KMS-11 (cell line): ENCODE results near the gene DRC1.

ENCODE experiments used
- H2AFZ ChIP-seq: fragments of 200-600 bp; sonication (generic); 2 replicates; pipeline ENCODE4 v1.6.1; 2016; ENCODE audit warnings: antibody characterized with exemption, mixed run types, low read depth
- H3K27ac ChIP-seq: fragments of 200-600 bp; sonication (generic); 2 replicates; pipeline ENCODE4 v1.6.1; 2016; ENCODE audit warnings: mild to moderate bottlenecking, mixed run types
- H3K27me3 ChIP-seq: fragments of 200-600 bp; sonication (generic); 2 replicates; pipeline ENCODE4 v1.6.1; 2017; ENCODE audit warnings: mild to moderate bottlenecking, low read depth, mixed run types, moderate library complexity; ENCODE audit not compliant: insufficient read depth
- H3K36me3 ChIP-seq: fragments of 200-600 bp; sonication (generic); 2 replicates; pipeline ENCODE4 v1.6.1; 2017; ENCODE audit warnings: mild to moderate bottlenecking, mixed run types; ENCODE audit not compliant: insufficient read depth
- H3K4me1 ChIP-seq: fragments of 200-600 bp; sonication (generic); 2 replicates; pipeline ENCODE4 v1.6.1; 2016; ENCODE audit warnings: mild to moderate bottlenecking, low read depth, mixed run types; ENCODE audit not compliant: poor library complexity, severe bottlenecking
- H3K4me2 ChIP-seq: fragments of 200-600 bp; sonication (generic); 2 replicates; pipeline ENCODE4 v1.7.0; 2016; ENCODE audit warnings: mild to moderate bottlenecking, mixed run types
- H3K4me3 ChIP-seq: fragments of 200-600 bp; sonication (generic); IDR thresholded peaks from 2 replicates; pipeline ENCODE4 v1.6.1; 2017; ENCODE audit warnings: low read depth, low read length, mixed read lengths; ENCODE audit not compliant: insufficient read depth
- H3K79me2 ChIP-seq: fragments of 200-600 bp; sonication (generic); 2 replicates; pipeline ENCODE4 v1.6.1; 2016; ENCODE audit warnings: low read depth, mixed run types; ENCODE audit not compliant: insufficient read depth
- H3K9ac ChIP-seq: fragments of 200-600 bp; sonication (generic); 2 replicates; pipeline ENCODE4 v1.6.1; 2016; ENCODE audit warnings: mild to moderate bottlenecking, mixed run types
- H4K20me1 ChIP-seq: fragments of 200-600 bp; sonication (generic); 2 replicates; pipeline ENCODE4 v1.6.1; 2016; ENCODE audit warnings: mild to moderate bottlenecking, mixed run types; ENCODE audit not compliant: insufficient read depth
- TF ChIP-seq, protein P1 (sequence below): fragments of 200-600 bp; sonication (generic); conservative IDR thresholded peaks from 2 replicates; pipeline ENCODE4 v1.6.1; 2017; ENCODE audit warnings: low read depth, mild to moderate bottlenecking, antibody characterized with exemption, low read length, moderate library complexity, mixed read lengths

The DRC1 gene

GRCh38 chr2:26493566-26493965 is 91.8 kb downstream of the DRC1 start:
- no peaks in the 10 kb centered on the region for H3K4me1 ChIP-seq
- H3K4me2 ChIP-seq, result no peak overlapping the region
- no peaks in the 10 kb centered on the region for H3K27me3 ChIP-seq
- no peaks in the 10 kb centered on the region for H4K20me1 ChIP-seq
- no peak overlapping the region for H3K27ac ChIP-seq
- H3K9ac ChIP-seq, result no peak overlapping the region
- no peak overlapping the region for H2AFZ ChIP-seq
- no peak overlapping the region for H3K4me3 ChIP-seq
- no peaks in the 10 kb centered on the region for H3K79me2 ChIP-seq
- TF ChIP-seq, protein P1, sequence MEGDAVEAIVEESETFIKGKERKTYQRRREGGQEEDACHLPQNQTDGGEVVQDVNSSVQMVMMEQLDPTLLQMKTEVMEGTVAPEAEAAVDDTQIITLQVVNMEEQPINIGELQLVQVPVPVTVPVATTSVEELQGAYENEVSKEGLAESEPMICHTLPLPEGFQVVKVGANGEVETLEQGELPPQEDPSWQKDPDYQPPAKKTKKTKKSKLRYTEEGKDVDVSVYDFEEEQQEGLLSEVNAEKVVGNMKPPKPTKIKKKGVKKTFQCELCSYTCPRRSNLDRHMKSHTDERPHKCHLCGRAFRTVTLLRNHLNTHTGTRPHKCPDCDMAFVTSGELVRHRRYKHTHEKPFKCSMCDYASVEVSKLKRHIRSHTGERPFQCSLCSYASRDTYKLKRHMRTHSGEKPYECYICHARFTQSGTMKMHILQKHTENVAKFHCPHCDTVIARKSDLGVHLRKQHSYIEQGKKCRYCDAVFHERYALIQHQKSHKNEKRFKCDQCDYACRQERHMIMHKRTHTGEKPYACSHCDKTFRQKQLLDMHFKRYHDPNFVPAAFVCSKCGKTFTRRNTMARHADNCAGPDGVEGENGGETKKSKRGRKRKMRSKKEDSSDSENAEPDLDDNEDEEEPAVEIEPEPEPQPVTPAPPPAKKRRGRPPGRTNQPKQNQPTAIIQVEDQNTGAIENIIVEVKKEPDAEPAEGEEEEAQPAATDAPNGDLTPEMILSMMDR, result no peak
- H3K36me3 ChIP-seq, result no peaks in the 10 kb centered on the region

DNA sequence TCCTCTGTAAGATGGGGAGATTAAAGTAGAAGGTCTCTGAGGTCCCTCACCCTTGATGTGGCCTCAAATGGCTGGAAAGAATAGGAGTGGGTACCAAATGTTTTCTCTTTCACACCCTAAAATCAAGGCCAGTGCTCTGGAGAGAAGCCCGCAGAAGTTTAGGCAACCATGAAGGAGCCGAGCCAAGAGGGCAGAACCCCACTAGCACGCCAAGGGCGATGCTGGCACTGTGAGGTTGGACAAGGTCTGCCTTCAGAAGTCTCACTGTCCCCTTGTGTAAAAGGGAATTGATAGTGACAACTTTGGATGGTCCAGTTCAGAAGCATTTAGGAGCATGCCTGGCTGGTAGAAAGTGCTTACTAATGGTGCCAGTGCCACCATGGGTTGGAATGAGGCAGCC is 92.5 kb downstream of the DRC1 start:
- no peaks in the 10 kb centered on the region for H4K20me1 ChIP-seq
- TF ChIP-seq, protein P1, result no peak
- H3K4me1 ChIP-seq, result no peaks in the 10 kb centered on the region
- no peak overlapping the region for H3K27ac ChIP-seq
- no peaks in the 10 kb centered on the region for H3K36me3 ChIP-seq
- no peak overlapping the region for H3K4me3 ChIP-seq
- H3K9ac ChIP-seq, result no peak overlapping the region
- no peaks in the 10 kb centered on the region for H3K27me3 ChIP-seq
- no peaks in the 10 kb centered on the region for H3K79me2 ChIP-seq
- no peak overlapping the region for H2AFZ ChIP-seq
- no peak overlapping the region for H3K4me2 ChIP-seq

DNA sequence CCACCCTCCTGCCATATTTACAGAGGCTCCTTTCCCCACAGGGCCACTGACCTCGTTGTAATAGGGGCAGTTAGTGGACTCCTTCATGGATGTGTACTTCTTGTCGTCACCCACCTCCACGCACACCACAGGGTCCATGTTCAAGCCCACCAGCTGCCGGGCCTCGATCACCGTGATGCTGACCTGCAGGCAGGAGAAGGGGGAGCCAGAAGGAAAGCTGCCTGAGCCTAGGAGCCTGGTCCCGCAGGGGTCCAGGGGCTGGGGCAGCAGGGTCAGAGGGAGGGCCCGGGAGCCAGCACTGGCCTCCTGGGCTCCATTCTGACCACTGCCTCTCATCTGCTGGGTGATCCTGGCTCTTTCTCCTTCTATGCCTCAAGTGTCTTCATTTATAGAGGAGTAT is 93.2 kb downstream of the DRC1 start:
- H3K27me3 ChIP-seq, result no peaks in the 10 kb centered on the region
- no peak overlapping the region for H3K4me2 ChIP-seq
- no peaks in the 10 kb centered on the region for H3K36me3 ChIP-seq
- H3K27ac ChIP-seq, result no peak overlapping the region
- H3K9ac ChIP-seq, result no peak overlapping the region
- H3K4me1 ChIP-seq, result no peaks in the 10 kb centered on the region
- no peak overlapping the region for H2AFZ ChIP-seq
- H3K79me2 ChIP-seq, result no peaks in the 10 kb centered on the region
- H3K4me3 ChIP-seq, result no peak overlapping the region
- TF ChIP-seq, protein P1, result no peak
- no peaks in the 10 kb centered on the region for H4K20me1 ChIP-seq

DNA sequence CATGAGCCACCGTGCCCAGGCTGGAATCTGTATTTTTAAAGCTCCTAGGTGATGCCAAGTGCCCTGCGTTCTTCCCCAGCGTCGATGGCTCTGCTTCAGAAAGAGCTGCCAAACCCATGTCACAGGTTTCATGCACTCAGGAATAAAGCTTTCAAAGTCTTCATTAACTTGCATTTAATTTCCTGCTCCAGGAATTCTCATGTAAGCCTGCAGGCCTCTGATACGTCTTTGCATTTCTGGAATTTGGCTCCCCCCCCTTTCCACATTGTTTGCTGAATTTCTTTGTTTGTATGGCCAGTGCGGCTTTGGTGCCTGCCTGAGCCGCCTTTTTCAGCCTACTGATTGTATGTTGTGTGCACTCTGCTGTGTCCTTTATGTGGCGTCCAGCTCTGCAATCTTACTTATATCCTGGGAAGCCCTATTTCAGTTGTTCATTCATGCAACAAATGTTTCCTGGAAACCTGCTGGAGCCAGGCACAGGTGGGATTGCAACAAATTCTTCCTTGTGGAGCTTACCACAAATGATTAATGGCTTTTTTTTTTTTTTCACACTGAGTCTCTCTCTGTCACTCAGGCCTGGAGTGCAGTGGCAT is 94.1 kb downstream of the DRC1 start:
- 0 out of 2 replicates have a peak, but pooled peaks cover 3% of the 10 kb centered on the region for H3K27me3 ChIP-seq
- no peak overlapping the region for H3K27ac ChIP-seq
- no peak overlapping the region for H2AFZ ChIP-seq

More for the DNA sequence above, 94.1 kb downstream of the DRC1 start:
- TF ChIP-seq, protein P1, result no peak
- Histone ChIP-seq H3K9ac (no peak overlapping the region), H4K20me1 (no peaks in the 10 kb centered on the region), H3K36me3 (no peaks in the 10 kb centered on the region), H3K4me2 (no peak overlapping the region), H3K79me2 (no peaks in the 10 kb centered on the region), H3K4me1 (no peaks in the 10 kb centered on the region), H3K4me3 (no peak overlapping the region)
